Tibial nerve (tissue), 4 donors: ENCODE data around the gene FAM83F. TPM values are rescaled to one million over a fixed set of nuclear protein-coding genes. Genes with fewer than 3 reads are reported as not detected.
A peak's percentile ranks its signal among the peaks of the same experiment; 100 is the strongest.

Experiments
- DNase-seq, 2 donors: peaks; one replicate each; pipeline ENCODE4 v3.0.0-alpha.2; 2019; ENCODE audit warnings: low spot score in 2 of 2
- H3K27ac ChIP-seq, 4 donors: fragments of 200-600 bp; sonication (generic) in 3 of 4; one replicate each; pipeline ENCODE4 v1.5.1; 2017 to 2019; ENCODE audit warnings: mild to moderate bottlenecking in 1 of 4
- H3K27me3 ChIP-seq, 2 donors: fragments of 200-600 bp; sonication (generic) in 1 of 2; one replicate each; pipeline versions ENCODE4 v1.5.1 to v1.6.0; 2017 to 2019
- H3K36me3 ChIP-seq, 3 donors: fragments of 200-600 bp; sonication (generic); one replicate each; pipeline ENCODE4 v1.5.1; 2018 to 2019
- H3K4me1 ChIP-seq, 4 donors: fragments of 200-600 bp; sonication (generic) in 3 of 4; one replicate each; pipeline ENCODE4 v1.5.1; 2017 to 2019
- H3K4me3 ChIP-seq, 4 donors: fragments of 200-600 bp; sonication (generic) in 3 of 4; one replicate each; pipeline ENCODE4 v1.5.1; 2017 to 2019; ENCODE audit warnings: mild to moderate bottlenecking in 1 of 4, moderate library complexity in 1 of 4
- H3K9me3 ChIP-seq, 4 donors: fragments of 200-600 bp; sonication (generic) in 3 of 4; one replicate each; pipeline ENCODE4 v1.5.1; 2017 to 2019
- CTCF ChIP-seq, 5 experiments: fragments of 200-600 bp in 3 of 5; fragments of 450-650 bp in 2 of 5; sonication (generic) in 3 of 5; IDR thresholded peaks; one replicate each; pipeline ENCODE4 v1.5.1; 2016 to 2019; ENCODE audit warnings: antibody characterized with exemption in 5 of 5, mild to moderate bottlenecking in 3 of 5, moderate library complexity in 2 of 5
- EP300 ChIP-seq, 2 donors: sonication (generic); formaldehyde crosslinking; IDR thresholded peaks; one replicate each; pipeline ENCODE4 v1.6.1; 2017; ENCODE audit warnings: antibody characterized with exemption in 2 of 2, mild to moderate bottlenecking in 1 of 2
- POLR2A ChIP-seq, 2 donors: fragments of 450-650 bp; IDR thresholded peaks; one replicate each; pipeline ENCODE4 v1.6.1; 2017; ENCODE audit warnings: antibody characterized with exemption in 2 of 2, mild to moderate bottlenecking in 2 of 2, moderate library complexity in 2 of 2
- WGBS, 2 donors: methylation state at CpG; one replicate each; pipeline ENCODE4 v1.1.5; 2018; 5-methylcytosine and 5-hydroxymethylcytosine counted together
- total RNA-seq, 4 donors: library from RNA; depleted of rRNA; stranded (reverse); fragments of >200 nt; gene quantifications; one replicate each; pipeline ENCODE4 v1.1.0, GENCODE V29; 2016

Gene FAM83F
- total RNA-seq, 4 donors from 2014 or later: 8.2 to 11.2 (median 9.8) TPM

DNA sequence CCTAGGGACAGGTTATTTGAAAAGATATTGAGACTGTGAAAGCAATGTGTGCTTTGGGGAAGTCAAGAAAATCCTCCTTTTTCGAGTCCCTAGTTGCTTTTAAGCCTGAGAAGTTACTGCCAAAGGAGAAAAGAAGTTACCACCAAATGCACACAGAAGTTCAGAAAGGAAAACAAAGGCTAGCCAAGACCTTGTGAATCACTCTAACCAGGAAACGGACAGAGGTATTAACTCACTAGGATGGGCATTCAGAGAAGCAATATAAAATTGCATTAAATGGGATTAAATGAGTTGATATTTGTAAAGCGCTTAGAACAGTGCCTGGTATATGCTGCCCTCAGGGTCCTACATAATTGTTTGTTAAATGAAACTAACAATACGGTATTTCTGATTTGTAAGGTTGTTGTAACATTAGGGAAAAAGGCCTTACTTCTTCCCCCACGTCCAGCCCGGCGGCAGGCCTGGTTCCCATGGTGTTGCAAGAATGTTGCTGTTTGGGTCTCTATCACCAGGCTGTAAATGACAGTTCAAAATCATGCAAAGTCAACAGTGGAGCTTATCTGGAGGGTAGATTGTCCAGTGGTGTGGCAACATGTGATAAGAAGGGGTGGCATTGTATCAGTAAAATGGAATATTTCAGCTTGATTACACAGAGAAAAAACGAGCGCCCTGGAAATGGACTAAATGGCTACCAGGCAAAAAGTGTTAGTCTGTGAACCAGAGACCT, 27.5 kb upstream of the FAM83F start:
- H3K9me3 ChIP-seq: no peaks in the 10 kb centered on the region
- H3K27ac ChIP-seq: peak overlapping the region; percentile 72 to 90 (median 84)
- H3K4me3 ChIP-seq: no peak overlapping the region
- H3K27me3 ChIP-seq: no peaks in the 10 kb centered on the region
- TF ChIP-seq CTCF (IDR thresholded peaks at IDR 0.05): no peak
- TF ChIP-seq POLR2A (IDR thresholded peaks at IDR 0.05): no peak
- TF ChIP-seq EP300 (IDR thresholded peaks at IDR 0.05): no peak
- 52% methylated on average over 9 of the region's 9 CpGs for WGBS, 2 donors
- H3K36me3 ChIP-seq: no peaks in the 10 kb centered on the region
- peaks cover 0 to 62% (median 28%) of the 10 kb centered on the region in 4 donors for H3K4me1 ChIP-seq
- no peak for DNase-seq

DNA sequence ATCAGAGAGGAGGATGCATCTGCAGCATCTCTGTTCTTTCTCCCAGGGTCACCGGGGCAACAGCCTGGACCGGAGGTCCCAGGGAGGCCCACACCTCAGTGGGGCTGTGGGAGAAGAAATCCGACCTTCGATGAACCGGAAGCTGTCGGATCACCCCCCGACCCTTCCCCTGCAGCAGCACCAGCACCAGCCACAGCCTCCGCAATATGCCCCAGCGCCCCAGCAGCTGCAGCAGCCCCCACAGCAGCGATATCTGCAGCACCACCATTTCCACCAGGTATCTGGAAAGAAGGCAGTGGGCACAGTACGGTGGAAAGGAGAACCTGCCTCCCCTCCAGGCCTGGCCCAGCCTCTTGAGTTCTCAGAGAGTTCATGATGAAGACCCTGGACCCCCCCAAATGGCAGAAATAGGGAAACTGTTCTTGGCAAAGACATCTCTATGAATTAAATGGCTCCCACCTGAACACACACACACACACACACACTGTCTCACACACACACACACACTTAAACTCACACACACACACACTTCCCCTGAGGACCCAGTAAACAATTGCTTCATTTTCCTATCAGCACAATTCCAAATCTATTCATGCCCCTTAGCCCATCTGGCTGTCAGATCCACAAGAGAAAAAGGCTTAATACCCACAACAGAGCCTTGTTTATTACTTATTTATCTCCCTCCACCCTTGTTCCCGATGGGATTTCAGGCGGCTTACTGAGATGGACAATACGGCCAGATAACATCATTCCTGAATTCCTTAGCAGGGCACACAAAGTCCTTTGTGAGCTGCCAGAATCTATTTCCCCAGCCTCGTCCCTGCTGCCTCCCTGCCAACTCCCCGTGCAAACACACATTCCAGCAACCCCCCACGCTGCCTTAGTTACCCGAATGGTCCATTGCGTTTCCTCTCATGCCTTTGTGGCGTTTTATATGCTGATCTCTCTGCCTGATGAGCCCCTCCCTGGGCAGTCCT, 26.5 kb upstream of the FAM83F start:
- H3K4me1 ChIP-seq: peaks cover 0 to 71% (median 28%) of the 10 kb centered on the region in 4 donors
- no peak overlapping the region for H3K4me3 ChIP-seq
- H3K9me3 ChIP-seq: no peaks in the 10 kb centered on the region
- H3K27ac ChIP-seq: peak overlapping the region; percentile 72 to 90 (median 84)
- H3K36me3 ChIP-seq: no peaks in the 10 kb centered on the region
- H3K27me3 ChIP-seq: no peaks in the 10 kb centered on the region
- TF ChIP-seq CTCF (IDR thresholded peaks at IDR 0.05) (no peak), POLR2A (IDR thresholded peaks at IDR 0.05) (no peak), EP300 (IDR thresholded peaks at IDR 0.05) (peak; percentile 72 to 93)
- DNase-seq: peak; percentile 37 to 51
- WGBS, 2 donors: 32 to 41% methylated on average over 18 to 20 of the region's 20 CpGs

- WGBS, 2 donors: 65 to 75% methylated on average over 8 to 10 of the region's 10 CpGs
- TF ChIP-seq POLR2A (IDR thresholded peaks at IDR 0.05) (no peak), CTCF (IDR thresholded peaks at IDR 0.05) (no peak), EP300 (IDR thresholded peaks at IDR 0.05) (no peak)
- Histone ChIP-seq H3K4me1 (peaks cover 0 to 75% (median 28%) of the 10 kb centered on the region in 4 donors), H3K4me3 (no peak overlapping the region), H3K36me3 (no peaks in the 10 kb centered on the region), H3K27me3 (no peaks in the 10 kb centered on the region), H3K9me3 (no peaks in the 10 kb centered on the region), H3K27ac (peak overlapping the region; percentile 22 to 90 (median 84))
- DNase-seq: no peak
Measured at GRCh38 chr22:39970742-39971141, 24.0 kb upstream of the FAM83F start.

DNA sequence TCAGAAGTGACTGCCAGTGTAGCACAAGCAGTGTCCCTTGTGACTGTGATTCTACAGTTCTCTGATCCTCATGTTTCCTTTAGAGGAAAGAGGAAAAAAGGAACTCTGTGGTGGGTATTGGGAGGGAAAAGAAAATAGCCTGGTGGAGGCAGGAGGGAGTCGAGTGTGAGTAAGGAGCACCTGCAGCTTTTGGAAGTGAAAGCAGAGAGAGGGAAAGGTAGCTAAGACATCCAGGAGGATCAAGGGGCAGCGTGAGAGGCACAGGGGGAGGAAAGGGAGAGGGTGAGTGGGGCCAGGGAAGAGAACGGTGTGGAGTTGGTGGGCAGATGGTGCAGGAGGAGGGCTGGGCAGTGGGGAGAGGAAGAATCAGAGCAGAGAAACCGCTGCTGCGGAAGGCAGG, 22.1 kb upstream of the FAM83F start:
- no peak for DNase-seq
- no peak for TF ChIP-seq POLR2A (IDR thresholded peaks at IDR 0.05)
- no peak for TF ChIP-seq EP300 (IDR thresholded peaks at IDR 0.05)
- TF ChIP-seq CTCF (IDR thresholded peaks at IDR 0.05): no peak
- Histone ChIP-seq H3K4me1 (peaks cover 0 to 59% (median 16%) of the 10 kb centered on the region in 4 donors), H3K36me3 (no peaks in the 10 kb centered on the region), H3K27ac (peak overlapping the region in 1 of 4 donors; percentile 90), H3K4me3 (no peak overlapping the region), H3K9me3 (no peaks in the 10 kb centered on the region), H3K27me3 (no peaks in the 10 kb centered on the region)
- WGBS, 2 donors: 58 to 67% methylated on average over 5 of the region's 5 CpGs
